Transverse colon (tissue), 4 donors: ENCODE results near the gene LRRC4B. TPM values are rescaled to one million over a fixed set of nuclear protein-coding genes. Genes with fewer than 3 reads are reported as not detected.

Experiments
- DNase-seq: peaks from one replicate; pipeline ENCODE4 v3.0.0-alpha.2; 2019
- H3K27ac ChIP-seq, 4 donors: fragments of 200-600 bp; sonication (generic); 2 replicates each; pipeline ENCODE4 v1.5.1; 2016 to 2018; ENCODE audit warnings: inconsistent platforms in 4 of 4
- H3K27me3 ChIP-seq: fragments of 200-600 bp; sonication (generic); 2 replicates; pipeline ENCODE4 v1.5.1; 2017; ENCODE audit warnings: inconsistent platforms
- H3K36me3 ChIP-seq, 4 donors: fragments of 200-600 bp; sonication (generic); 2 replicates each; pipeline ENCODE4 v1.5.1; 2017 to 2019; ENCODE audit warnings: inconsistent platforms in 4 of 4
- H3K4me1 ChIP-seq, 4 donors: fragments of 200-600 bp; sonication (generic); 2 replicates each; pipeline ENCODE4 v1.5.1; 2017 to 2020; ENCODE audit warnings: inconsistent platforms in 4 of 4
- H3K4me3 ChIP-seq, 4 donors: fragments of 200-600 bp; sonication (generic); 1 replicate in 1 of 4; 2 replicates in 3 of 4; pipeline versions ENCODE4 v1.5.1 to v1.6.1; 2017 to 2019; ENCODE audit warnings: inconsistent platforms in 4 of 4
- H3K9me3 ChIP-seq, 2 donors: fragments of 200-600 bp; sonication (generic); 2 replicates each; pipeline ENCODE4 v1.5.1; 2017 to 2019; ENCODE audit warnings: inconsistent platforms in 2 of 2
- CTCF ChIP-seq, 5 experiments: fragments of 200-600 bp in 3 of 5; fragments of 450-650 bp in 2 of 5; sonication (generic) in 3 of 5; IDR thresholded peaks; 1 replicate in 2 of 5; 2 replicates in 3 of 5; pipeline ENCODE4 v1.5.1; 2016 to 2017; ENCODE audit warnings: antibody characterized with exemption in 5 of 5, inconsistent platforms in 3 of 5, mild to moderate bottlenecking in 2 of 5, moderate library complexity in 1 of 5
- EP300 ChIP-seq: sonication (generic); formaldehyde crosslinking; IDR thresholded peaks from one replicate; pipeline ENCODE4 v1.6.1; 2017; ENCODE audit warnings: antibody characterized with exemption, low read depth
- POLR2A ChIP-seq: fragments of 450-650 bp; IDR thresholded peaks from one replicate; pipeline ENCODE4 v1.6.1; 2016; ENCODE audit warnings: antibody characterized with exemption, mild to moderate bottlenecking, moderate library complexity
- POLR2AphosphoS5 ChIP-seq, 3 donors: sonication (generic); formaldehyde crosslinking; IDR thresholded peaks; one replicate each; pipeline ENCODE4 v1.6.1; 2016; ENCODE audit warnings: antibody characterized with exemption in 3 of 3
- WGBS, 2 donors: methylation state at CpG; one replicate each; pipeline ENCODE4 v1.1.5; 2018; ENCODE audit warnings: low coverage in 1 of 2; 5-methylcytosine and 5-hydroxymethylcytosine counted together
- in situ Hi-C, 4 donors: fragments of 200-750 bp; cut with MboI; loops; one replicate each; pipeline versions ENCODE4 v1.15.0 to v1.15.1; 2017; ENCODE audit warnings: low sequenced_read_pairs in 3 of 4, low pct_ligation_motif_present in 1 of 4, low pct_unique_long_range_greater_than_20kb in 1 of 4
- intact Hi-C: fragments of 100-400 bp; cut with DNase I; formaldehyde crosslinking; loops from one replicate; pipeline ENCODE4 v1.15.1; 2023; ENCODE audit warnings: low total_unique reads
- total RNA-seq, 4 donors: library from RNA; depleted of rRNA; stranded (reverse); fragments of >200 nt; gene quantifications; one replicate each; pipeline ENCODE4 v1.1.0, GENCODE V29; 2016

LRRC4B gene
- total RNA-seq, 4 donors from 2014 or later, result 0.37 to 1.4 (median 0.91) TPM

GRCh38 chr19:50565984-50566903, 2.0 kb downstream of the LRRC4B start:
- in situ Hi-C loops (no loop called here), intact Hi-C loops (no loop called here)
- Histone ChIP-seq H3K27me3 (peaks cover 93% of the 10 kb centered on the region), H3K27ac (no peak overlapping the region), H3K36me3 (no peaks in the 10 kb centered on the region), H3K4me3 (no peak overlapping the region), H3K9me3 (no peaks in the 10 kb centered on the region), H3K4me1 (peaks cover 0 to 12% (median 0%) of the 10 kb centered on the region in 4 donors)
- no peak for DNase-seq
- TF ChIP-seq POLR2A (no peak), POLR2AphosphoS5 (IDR thresholded peaks at IDR 0.05) (no peak), EP300 (no peak), CTCF (IDR thresholded peaks at IDR 0.05) (no peak)
- 12% methylated on average over 5 to 27 of the region's 36 CpGs for WGBS, 2 donors

GRCh38 chr19:50564229-50565105, 3.8 kb downstream of the LRRC4B start:
- Histone ChIP-seq H3K27ac (no peak overlapping the region), H3K36me3 (no peaks in the 10 kb centered on the region), H3K9me3 (no peaks in the 10 kb centered on the region), H3K27me3 (peaks cover 84% of the 10 kb centered on the region), H3K4me3 (no peak overlapping the region), H3K4me1 (peaks cover 0 to 12% (median 0%) of the 10 kb centered on the region in 4 donors)
- DNase-seq, result no peak
- in situ Hi-C loops, result no loop called here
- TF ChIP-seq POLR2A, result no peak
- TF ChIP-seq CTCF (IDR thresholded peaks at IDR 0.05), result no peak
- TF ChIP-seq EP300, result no peak
- TF ChIP-seq POLR2AphosphoS5 (IDR thresholded peaks at IDR 0.05), result no peak
- 51 to 60% methylated on average over 9 to 21 of the region's 22 CpGs for WGBS, 2 donors
- intact Hi-C loops, result no loop called here

GRCh38 chr19:50563597-50563996, 4.6 kb downstream of the LRRC4B start:
- intact Hi-C loops, result no loop called here

More at GRCh38 chr19:50563597-50563996, 4.6 kb downstream of the LRRC4B start:
- WGBS, 2 donors, result 63% methylated on average over 6 of the region's 6 CpGs; no CpG with 5 or more reads in 1 of the 2 donors
- no peak for DNase-seq
- no peaks in the 10 kb centered on the region for H3K36me3 ChIP-seq
- H3K4me3 ChIP-seq, result no peak overlapping the region
- no peaks in the 10 kb centered on the region for H3K9me3 ChIP-seq
- no peak overlapping the region for H3K27ac ChIP-seq
- no peak for TF ChIP-seq EP300
- TF ChIP-seq POLR2AphosphoS5 (IDR thresholded peaks at IDR 0.05), result no peak
- TF ChIP-seq CTCF (IDR thresholded peaks at IDR 0.05), result no peak
- TF ChIP-seq POLR2A, result no peak
- peaks cover 79% of the 10 kb centered on the region for H3K27me3 ChIP-seq
- H3K4me1 ChIP-seq, result peaks cover 0 to 12% (median 0%) of the 10 kb centered on the region in 4 donors
- in situ Hi-C loops, result no loop called here
